GOT3 (cell line): ENCODE measurements around the gene TRIM71.
"Not testable (repeated sequence)": the region's sequence is repeated elsewhere in the genome, so short reads cannot be mapped to it uniquely, and the experiment has no call there.

Source experiments
- DNase-seq: peaks from one replicate; lab custom pipeline; 2025; ENCODE audit warnings: mixed read lengths; lab: John Stamatoyannopoulos, UW

The TRIM71 gene

DNA sequence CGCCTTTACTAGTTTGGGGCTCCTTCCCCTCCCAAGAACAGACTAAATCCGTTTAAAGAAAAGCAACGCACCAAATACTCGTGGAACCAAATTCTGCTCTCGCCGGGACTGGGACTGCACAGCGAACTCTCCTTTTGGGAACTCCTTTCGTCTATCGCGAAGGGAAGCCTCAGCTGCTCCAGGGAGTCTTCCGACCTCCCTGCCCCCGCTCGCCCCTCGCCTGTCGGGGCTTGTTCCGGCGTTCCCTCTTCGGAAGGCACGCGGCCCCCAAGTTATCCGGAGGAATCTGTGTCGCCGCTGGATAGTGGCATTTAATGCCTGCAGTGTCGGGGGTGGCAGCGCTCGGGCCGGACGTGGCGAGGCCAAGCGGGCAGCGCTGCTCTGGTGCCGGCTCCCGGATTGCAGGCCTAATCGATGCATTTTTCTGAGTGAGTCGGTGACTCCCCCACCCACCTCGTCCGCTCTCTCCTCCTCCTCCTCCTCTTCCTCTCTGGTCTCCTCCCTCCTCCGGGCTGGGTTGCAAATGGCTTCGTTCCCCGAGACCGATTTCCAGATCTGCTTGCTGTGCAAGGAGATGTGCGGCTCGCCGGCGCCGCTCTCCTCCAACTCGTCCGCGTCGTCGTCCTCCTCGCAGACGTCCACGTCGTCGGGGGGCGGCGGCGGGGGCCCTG is at the start of gene TRIM71:
Gene TRIM71, plus strand, starts transcription at position 440 of the 671 bp plus-strand sequence. Its CDS starts 84 bp downstream, at position 524.
- DNase-seq = no peak

DNA sequence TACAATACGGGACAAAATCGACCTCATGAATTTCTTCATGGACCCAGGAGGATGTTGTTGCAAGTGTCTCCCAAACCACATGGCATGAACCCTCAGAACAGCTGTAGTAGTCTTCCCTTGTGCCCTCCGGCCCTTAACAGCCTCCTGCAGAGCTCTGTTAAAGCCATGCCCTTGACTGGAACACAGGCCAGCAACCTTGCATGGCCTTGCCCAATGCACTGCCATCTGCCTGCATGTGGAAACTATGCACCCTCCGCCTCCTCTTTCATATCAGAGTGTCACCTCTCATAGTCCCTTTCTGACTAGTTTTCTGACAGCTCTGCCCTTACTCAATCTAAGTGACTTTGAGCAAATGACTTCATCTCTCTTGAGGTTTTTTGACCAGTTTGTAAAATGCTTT is 39.4 kb upstream of the TRIM71 start:
- no peak for DNase-seq

DNA sequence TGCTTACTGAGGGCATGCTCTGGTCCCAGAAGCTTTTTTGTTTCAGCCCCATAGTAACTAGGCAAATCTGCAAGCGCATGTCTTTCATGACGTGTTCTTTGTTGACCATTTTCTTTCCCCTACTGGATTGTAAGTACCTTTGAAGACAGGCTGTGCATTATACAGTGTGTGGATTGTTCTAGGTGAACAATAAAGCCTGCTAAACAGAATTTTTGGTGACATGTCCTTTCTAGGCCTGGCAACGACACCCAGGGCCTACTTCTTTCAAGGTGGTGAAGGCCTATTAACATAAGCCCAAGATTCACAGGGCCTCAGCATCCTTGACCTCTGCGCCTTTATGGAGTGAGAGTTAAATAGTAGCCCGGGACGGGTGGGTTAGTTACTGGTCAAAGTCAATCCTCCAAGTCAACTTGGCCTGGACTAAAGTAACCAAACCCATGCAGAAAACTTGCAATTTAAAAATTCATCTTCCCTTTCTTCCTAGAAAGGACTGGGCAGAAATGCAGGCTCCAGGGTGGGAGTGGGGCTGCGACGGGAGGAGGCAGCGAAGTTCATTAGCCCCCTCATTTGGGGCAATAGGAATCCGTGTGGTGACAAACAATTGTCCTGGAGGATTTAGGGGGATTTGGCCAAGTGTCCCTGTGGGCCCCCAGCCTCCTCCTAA is 37.6 kb upstream of the TRIM71 start:
- DNase-seq = no peak

DNA sequence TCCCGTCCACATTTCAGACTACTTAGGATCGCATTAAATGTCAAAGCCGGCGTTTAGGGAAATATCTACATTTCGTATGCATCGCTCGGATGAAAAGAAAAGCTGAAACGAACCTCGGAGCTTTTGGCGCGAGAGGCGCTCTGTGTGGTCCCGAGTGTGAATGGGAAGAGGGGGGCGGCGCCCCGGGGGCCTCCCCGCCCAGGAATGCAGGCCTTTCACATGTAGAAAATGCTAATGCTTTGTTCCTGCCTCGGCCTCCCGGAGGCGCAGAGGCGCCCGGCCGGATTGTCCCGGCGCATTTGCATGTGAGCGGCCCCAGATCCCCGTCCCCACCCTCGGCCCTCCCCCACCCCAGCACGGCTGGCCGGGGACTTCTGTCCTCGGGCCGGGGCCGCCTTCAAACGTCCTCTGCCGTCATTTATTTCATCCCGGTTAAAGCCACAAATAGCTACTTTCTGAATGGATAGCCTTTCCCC is 37.0 kb upstream of the TRIM71 start:
- DNase-seq = no peak

DNA sequence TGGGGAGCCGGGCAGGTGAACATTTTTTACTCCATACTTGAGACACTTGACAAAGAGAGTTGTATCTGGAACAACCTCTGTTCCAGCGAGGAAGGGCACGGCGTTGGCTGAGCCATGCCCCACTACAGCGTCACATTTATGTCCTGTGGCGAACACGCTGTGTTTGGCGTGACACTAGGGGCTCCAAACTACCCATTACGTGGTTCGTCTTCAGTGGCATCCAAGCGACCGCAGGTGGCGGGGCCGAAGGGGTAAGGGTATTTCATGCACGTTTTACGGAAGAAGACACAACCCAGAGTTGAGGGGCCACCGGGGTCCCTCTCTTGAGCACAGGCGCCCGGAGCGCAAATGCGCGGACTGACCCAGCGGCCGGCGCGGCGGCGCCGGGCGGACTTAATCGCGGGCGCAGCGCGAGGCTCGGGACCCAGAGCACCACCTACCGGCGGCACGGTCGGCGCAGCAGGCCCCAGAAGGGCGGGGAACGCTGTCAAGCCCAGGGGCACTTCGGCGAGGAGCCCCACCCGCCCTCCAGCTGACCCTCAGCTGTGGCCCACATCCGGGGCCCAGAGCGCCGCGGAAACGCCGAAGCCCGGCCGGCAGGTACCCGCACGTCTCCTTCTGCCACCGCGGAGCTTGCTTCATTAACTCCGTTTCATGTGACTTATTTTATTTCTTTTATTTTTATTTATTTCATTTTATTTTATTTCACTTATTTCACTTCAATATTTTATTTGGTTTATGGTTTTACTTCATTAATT is 36.4 kb upstream of the TRIM71 start:
- DNase-seq = peak; percentile 22

DNA sequence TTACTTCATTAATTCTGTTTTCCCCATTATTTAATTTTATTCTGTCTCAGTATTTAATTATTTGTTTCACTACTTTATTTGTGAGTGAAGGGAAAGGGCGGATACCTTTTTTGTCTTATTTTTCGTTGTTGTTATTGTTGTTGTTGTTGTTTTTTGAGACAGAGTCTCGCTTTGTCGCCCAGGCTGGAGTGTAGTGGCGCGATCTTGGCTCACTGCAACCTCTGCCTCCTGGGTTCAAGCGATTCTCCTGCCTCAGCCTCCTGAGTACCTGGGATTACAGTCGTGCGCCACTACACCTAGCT is 35.9 kb upstream of the TRIM71 start:
- not testable (repeated sequence) for DNase-seq

DNA sequence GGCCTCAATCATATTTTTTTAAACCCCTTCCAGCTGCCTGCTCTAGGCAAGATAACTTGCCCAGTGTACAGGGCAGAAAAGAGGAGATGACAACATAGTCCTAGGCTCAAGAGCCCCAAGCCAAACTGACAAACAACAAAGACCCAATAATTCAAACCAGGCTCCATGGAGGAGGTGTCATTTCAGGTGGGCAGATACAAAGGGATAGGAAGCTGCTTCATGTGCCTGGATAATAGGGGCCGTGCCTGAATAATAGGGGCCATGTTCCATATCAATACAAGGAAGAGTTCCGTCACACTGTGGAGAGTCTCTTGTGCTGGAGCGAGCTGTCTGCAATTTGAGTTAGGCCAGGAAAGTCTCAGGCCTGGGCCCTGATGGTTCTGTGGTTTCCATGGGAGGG is 35.4 kb upstream of the TRIM71 start:
- no peak for DNase-seq

DNA sequence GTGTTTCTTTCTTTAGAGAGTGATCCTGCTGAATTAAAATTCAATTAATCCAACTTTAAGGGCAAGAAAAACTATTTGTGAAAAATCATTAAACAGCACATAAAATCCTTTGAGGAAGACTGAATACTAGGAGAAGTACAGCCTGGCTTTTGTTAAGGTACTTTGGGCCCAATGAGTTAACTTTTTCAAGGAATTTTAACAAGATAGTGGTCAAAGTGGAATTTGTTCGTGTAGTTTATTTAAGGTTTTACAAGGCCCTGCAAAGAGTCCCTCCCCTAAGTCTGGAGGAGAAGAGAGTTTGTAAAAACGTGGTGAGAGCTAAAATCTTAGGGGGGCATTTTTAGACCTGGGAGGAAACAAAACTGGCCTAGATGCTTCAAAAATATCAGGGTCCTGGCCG is 26.0 kb upstream of the TRIM71 start:
- no peak for DNase-seq

DNA sequence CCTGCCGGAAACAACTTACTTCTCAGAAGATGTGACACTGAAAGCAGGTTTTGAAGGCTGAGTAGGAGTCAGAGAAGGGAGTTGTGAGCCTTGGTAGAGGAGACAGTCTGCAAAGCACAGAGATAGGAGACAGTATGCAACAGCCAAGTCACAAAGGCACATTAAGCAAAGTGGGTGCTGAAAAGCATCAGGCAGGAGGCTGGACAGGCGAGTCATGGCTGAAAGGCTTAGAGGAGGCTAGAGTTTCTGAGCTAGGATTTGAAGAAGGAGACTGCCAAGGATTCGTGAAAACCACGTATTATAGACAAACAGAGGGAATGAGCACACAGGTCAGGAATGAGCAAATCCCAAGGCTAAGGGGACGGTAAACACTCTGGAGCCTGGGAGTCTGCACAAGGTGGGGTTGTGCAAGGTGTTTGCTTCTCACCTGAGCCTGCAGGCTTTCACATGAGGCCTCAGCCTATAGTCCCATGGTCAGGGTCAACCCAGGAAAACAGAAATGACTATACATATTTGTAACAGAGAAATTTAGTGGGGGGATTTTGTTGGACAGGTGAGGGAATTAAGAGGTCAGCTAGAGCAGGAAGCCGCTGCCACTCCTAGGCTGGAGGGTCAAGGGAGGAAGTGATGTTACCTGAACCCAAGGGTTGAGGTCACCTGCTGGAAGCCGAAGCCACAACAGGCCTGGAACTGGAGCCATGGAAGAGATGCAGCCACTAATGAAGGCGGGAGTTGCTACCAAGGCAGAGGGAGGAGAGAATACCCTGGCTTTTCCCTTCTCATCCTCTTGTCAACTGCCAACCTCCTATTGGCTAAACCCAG is 23.1 kb upstream of the TRIM71 start:
- DNase-seq = no peak

DNA sequence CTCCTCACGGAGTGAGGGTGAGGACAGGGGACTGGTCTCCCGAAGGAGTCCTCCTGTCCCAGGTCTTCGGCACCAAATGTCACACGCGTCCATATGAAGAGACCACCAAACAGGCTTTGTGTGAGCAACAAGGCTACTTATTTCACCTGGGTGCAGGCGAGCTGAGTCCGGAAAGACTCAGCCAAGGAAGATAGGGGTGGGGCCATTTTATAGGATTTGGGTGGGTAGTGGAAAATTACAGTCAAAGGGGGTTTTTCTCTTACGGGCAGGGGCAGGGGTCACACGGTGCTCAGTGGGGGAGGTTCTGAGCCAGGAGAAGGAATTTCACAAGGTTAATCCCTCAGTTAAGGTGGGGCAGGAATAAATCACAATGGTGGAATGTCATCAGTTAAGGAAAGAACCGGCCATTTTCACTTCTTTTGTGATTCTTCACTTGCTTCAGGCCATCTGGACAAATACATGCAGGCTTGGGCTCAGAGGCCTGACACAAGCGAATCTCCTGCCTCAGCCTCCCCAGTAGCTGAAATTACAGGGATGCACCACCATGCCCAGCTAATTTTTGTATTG is 21.3 kb upstream of the TRIM71 start:
- DNase-seq = not testable (repeated sequence)

DNA sequence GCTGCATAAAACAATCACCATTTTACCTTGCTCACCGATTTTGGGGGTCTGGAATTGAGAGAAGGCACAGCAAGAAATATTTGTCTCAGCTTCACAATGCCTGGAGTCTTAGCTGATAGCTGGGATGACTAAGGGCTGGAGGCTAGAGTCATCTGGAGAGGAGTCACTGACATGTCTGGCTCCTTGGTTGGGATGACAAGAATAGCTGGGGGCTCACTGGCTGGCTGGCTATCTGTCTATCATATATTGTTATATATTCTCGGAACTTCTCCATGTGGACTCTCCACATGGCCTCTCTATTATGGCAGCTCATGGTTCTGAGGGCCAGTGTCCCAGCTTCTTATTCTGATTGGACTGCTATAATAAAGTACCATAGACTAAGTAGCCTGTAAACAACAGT is 20.0 kb upstream of the TRIM71 start:
- no peak for DNase-seq

DNA sequence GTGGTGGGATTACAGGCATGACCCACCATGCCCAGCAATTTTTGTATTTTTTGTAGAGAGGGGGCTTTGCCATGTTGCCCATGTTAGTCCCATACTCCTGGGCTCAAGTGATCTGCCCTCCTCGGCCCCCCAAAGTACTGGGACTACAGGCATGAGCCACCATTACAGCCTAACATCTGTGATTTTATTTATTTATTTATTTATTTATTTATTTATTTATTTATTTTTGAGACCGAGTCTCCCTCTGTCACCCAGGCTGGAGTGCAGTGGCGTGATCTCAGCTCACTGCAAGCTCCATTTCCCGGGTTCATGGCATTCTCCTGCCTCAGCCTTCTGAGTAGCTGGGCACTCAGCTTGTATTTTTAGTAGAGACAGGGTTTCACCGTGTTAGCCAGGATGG is 16.4 kb upstream of the TRIM71 start:
- not testable (repeated sequence) for DNase-seq

DNA sequence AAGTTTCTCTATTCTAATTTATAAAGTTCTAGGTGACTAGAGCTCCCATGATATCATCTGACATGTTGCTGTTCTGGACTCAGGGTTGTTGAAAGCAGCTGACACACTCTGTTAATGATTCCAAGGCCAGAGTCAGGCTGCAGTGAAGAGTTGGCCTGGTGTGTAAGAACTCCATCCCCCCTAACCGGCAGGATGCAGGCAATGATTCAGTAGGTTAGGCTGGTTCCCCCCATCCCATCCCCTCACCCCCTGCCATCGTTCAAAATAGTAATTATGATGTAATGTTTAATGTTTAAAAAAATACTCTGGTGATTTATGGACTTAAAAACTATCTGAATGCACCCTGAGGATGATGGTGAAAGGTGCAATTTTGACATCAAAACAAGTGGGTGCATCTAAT is 4.6 kb upstream of the TRIM71 start:
- DNase-seq = no peak

DNA sequence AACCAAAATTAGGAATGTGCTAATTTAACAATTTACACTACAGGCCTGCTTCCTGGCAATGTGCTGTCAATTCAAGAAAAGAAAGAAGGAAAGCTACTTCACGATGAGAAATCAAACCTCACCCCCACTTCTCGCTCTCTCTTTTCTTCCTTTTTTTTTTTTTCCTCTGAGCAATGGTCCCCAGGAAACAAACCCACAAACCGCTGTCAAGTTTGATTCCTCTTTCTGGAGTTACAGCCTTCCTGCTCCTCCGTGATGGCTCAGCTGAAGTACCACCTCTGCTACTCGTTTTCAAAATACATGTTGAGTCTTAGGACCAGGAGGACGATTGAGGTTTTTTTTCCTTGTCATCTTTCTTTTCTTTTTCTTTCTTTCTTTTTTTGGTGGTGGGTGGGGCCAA is 3.4 kb upstream of the TRIM71 start:
- no peak for DNase-seq

DNA sequence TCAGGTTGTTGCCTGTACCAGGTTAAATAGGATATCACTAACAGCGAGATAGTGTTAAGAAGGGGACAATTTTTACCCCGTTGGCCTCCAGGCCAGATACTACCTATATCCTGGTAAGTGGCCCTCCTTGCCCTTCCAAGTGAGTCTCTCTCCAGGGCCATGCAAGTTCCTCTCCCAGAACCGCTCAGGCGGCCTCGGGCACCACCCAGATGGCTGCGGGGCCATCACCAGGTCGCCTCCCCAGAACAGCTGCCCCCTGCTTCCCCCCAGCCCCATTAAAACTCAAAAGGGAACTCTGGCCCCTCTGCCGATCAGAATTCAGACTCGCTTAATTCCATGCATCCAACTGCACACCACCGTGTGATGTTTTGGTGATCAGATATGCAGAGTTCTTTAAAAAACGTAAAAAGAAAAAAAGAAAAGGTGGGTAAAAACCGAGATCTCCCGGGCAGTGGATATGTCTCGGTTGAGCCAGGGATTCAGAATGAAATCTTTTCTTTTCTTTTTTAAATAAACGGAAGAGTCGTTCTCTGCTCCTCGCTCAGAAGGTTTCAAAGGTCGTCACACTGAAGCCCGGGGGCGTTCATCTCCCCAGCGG is 1.9 kb upstream of the TRIM71 start:
- no peak for DNase-seq

DNA sequence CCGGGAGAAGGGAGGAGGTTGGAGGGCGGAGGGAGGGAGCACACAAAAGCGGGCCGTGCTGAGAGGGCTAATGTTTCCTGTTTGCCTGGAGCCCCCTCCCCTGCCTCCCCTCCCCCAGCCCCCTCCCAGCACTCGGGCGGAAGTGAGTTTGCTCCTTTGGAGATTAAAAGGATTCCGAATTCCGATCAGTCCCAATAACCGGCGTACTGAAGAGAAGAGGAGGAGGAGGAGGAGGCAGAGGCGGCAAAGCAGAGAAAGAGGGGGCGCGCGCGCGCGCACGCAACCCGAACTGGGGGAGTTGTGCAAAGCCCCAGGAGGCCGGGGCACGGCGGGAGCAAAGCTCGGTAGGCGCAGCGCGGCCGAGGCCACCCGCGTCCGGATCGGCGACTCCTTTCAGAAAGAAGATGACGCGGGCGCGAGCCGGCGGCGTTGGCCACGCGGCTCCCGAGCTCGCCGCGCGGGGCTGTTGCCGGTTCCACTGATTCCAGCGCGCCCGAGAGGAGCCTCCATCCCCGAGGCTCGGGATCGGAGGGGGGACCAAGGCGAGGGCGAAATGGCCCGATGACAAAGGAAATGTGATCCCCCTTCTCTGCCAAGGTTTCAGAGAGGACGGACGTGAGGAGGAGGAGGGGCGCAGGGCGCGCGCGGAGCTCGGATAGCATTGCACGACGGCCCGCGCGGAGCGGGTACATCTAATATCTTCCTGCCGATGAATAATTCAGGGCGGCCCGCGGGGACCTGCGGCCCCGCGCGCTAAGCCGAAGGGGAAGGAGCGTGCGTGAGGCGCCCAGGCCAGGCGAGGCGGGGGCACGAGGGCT is 1.1 kb upstream of the TRIM71 start:
- DNase-seq = no peak

DNA sequence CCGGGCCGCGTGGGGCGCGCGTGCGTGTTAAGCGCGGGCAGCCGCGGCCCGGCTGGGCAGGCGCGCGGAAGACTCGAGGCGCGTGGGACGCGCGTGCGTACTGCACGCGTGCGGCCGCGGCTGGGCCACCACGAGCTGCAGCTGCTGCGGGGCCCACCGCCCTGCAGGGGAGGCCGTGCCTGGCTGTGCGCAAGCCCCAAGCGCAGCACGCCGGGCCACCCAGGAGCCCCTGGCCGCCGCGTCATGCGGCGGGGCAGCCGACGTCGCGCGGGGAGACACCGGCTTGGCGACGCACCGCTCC is 590 bp upstream of the TRIM71 start:
- no peak for DNase-seq

DNA sequence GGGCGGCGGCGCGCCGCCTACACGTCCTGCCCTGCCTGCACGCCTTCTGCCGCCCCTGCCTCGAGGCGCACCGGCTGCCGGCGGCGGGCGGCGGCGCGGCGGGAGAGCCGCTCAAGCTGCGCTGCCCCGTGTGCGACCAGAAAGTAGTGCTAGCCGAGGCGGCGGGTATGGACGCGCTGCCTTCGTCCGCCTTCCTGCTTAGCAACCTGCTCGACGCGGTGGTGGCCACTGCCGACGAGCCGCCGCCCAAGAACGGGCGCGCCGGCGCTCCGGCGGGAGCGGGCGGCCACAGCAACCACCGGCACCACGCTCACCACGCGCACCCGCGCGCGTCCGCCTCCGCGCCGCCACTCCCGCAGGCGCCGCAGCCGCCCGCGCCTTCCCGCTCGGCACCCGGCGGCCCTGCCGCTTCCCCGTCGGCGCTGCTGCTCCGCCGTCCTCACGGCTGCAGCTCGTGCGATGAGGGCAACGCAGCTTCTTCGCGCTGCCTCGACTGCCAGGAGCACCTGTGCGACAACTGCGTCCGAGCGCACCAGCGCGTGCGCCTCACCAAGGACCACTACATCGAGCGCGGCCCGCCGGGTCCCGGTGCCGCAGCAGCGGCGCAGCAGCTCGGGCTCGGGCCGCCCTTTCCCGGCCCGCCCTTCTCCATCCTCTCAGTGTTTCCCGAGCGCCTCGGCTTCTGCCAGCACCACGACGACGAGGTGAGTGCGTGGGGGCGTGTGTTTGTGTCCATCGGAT is 602 bp downstream of the TRIM71 start:
- no peak for DNase-seq

DNA sequence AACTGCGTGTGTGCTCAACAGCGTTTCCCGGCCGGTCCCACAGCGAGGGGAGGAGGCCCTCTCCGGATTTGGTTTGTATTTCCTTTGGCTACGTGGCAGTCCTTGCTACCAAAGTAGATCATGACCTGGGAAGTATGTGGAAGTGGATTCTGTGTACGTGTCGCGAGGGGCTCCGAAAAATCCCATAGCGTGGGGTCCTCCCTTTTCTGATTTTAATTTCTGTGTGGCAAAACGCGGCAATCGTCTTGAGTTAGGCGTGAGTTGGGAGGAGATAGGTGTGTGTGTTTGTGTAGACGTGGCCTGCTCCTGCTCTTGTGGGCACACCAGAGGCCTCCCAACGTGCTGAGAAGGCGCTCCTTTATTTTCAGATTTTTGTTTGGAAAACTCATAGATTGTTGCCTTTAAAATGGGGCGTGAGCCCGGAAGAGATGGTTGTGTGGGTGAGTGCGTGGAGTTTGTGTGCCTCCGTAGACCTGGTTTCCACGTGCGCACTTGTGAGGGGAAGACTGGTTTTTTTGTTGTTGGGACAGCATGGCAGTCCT is 1.2 kb downstream of the TRIM71 start:
- no peak for DNase-seq
